Endodermal cell (in vitro differentiated cells): ENCODE data around the gene COL11A1. TPM values are rescaled to one million over a fixed set of nuclear protein-coding genes. Genes with fewer than 3 reads are reported as not detected.

ENCODE experiments used
- DNase-seq: peaks from one replicate; pipeline ENCODE4 v3.0.0-alpha.2; 2017
- H3K27ac ChIP-seq: 2 replicates; pipeline ENCODE4 v1.5.1; 2013; ENCODE audit warnings: mild to moderate bottlenecking, low read depth, low read length, moderate library complexity
- H3K27me3 ChIP-seq: 2 replicates; pipeline ENCODE4 v1.6.1; 2013; ENCODE audit warnings: mild to moderate bottlenecking, low read length, moderate library complexity; ENCODE audit not compliant: insufficient read depth, control insufficient read depth, poor library complexity, severe bottlenecking
- H3K36me3 ChIP-seq: 2 replicates; pipeline ENCODE4 v1.7.0; 2013; ENCODE audit warnings: mild to moderate bottlenecking, low read length, moderate library complexity; ENCODE audit not compliant: control insufficient read depth, insufficient read depth
- H3K4me1 ChIP-seq: one replicate; pipeline ENCODE4 v1.7.0; 2013; ENCODE audit warnings: low read length; ENCODE audit not compliant: control insufficient read depth, insufficient read depth
- H3K4me3 ChIP-seq: 2 replicates; pipeline ENCODE4 v1.5.1; 2013; ENCODE audit warnings: mild to moderate bottlenecking, low read length, moderate library complexity
- H3K9ac ChIP-seq: 2 replicates; pipeline ENCODE4 v1.6.1; 2013; ENCODE audit warnings: mild to moderate bottlenecking, low read length, moderate library complexity; ENCODE audit not compliant: poor library complexity, severe bottlenecking; ENCODE audit errors: extremely low read depth
- H3K9me3 ChIP-seq: 2 replicates; pipeline ENCODE4 v1.6.1; 2013; ENCODE audit warnings: mild to moderate bottlenecking, low read length, moderate library complexity; ENCODE audit not compliant: control insufficient read depth
- H3K27ac Mint-ChIP-seq: 2 replicates; pipeline ENCODE4 v1.8.0; 2020; ENCODE audit warnings: mixed read lengths
- H3K27me3 Mint-ChIP-seq: 2 replicates; pipeline ENCODE4 v1.8.0; 2021; ENCODE audit warnings: mild to moderate bottlenecking, mixed read lengths; ENCODE audit not compliant: insufficient read depth
- H3K36me3 Mint-ChIP-seq: 2 replicates; pipeline ENCODE4 v1.8.0; 2020; ENCODE audit warnings: low read depth, mixed read lengths
- H3K4me1 Mint-ChIP-seq: 2 replicates; pipeline ENCODE4 v1.8.0; 2020; ENCODE audit warnings: mixed read lengths
- H3K4me3 Mint-ChIP-seq: 2 replicates; pipeline ENCODE4 v1.8.0; 2020; ENCODE audit warnings: mild to moderate bottlenecking, moderate library complexity, mixed read lengths
- H3K9me3 Mint-ChIP-seq: 2 replicates; pipeline ENCODE4 v1.8.0; 2020; ENCODE audit warnings: mild to moderate bottlenecking, mixed read lengths
- WGBS, 2 experiments: methylation state at CpG; one replicate each; pipeline versions ENCODE4 v1.1.5 to v1.1.7; 2013; ENCODE audit warnings: missing lambda C conversion rate in 2 of 2, mixed read lengths in 1 of 2; ENCODE audit not compliant: insufficient coverage in 1 of 2, insufficient read length in 1 of 2; 5-methylcytosine and 5-hydroxymethylcytosine counted together
- total RNA-seq, 2 donors: library from RNA; stranded (reverse); fragmentation: NEBNext Ultra II Directional in 1 of 2; extraction: Animal tissue kit (Norgen Biotek cat#: 25700) in 1 of 2; gene quantifications; 2 replicates in 1 of 2; 3 replicates in 1 of 2; pipeline ENCODE4 v1.2.1, GENCODE V29; 2021
- TF ChIP-seq, protein P1 (sequence below): fragments of 200-600 bp; sonication (generic); conservative IDR thresholded peaks from 2 replicates; pipeline ENCODE4 v1.5.0; 2021; ENCODE audit warnings: antibody characterized with exemption, mild to moderate bottlenecking

COL11A1 gene
- total RNA-seq, 2 donors from 2014 or later, result 6.7 to 27.5 TPM

DNA sequence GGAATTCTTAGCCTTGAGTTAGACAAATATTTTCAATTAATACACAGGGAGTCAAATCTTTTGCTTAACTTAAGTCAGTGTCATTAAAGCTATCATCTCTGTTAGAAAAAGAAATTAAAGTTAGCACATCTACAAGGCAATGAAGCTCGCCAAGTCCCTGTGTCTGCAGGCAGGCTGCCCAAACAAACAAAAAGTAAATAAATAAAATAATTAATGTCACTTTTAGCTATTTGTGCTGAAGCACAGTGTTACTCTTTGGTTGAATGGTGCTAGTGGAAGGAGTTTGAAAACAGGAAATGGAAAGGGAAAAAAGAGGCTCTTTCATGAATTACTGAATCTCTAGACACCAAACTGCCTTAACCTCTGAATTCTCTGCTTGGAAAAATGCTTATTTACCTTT is 37.1 kb upstream of the COL11A1 start:
- 60% methylated on average over 1 of the region's 1 CpG; no CpG with 5 or more reads in 1 of the 2 experiments for WGBS, 2 experiments
- Mint-ChIP-seq H3K4me1 (peaks cover 2% of the 10 kb centered on the region), H3K27ac (no peak overlapping the region), H3K4me3 (no peak overlapping the region), H3K36me3 (no peaks in the 10 kb centered on the region), H3K27me3 (no peaks in the 10 kb centered on the region), H3K9me3 (no peaks in the 10 kb centered on the region)
- no peak overlapping the region for H3K9ac ChIP-seq
- H3K9me3 ChIP-seq, result no peaks in the 10 kb centered on the region
- no peaks in the 10 kb centered on the region for H3K27me3 ChIP-seq
- no peak overlapping the region for H3K27ac ChIP-seq
- TF ChIP-seq, protein P1, sequence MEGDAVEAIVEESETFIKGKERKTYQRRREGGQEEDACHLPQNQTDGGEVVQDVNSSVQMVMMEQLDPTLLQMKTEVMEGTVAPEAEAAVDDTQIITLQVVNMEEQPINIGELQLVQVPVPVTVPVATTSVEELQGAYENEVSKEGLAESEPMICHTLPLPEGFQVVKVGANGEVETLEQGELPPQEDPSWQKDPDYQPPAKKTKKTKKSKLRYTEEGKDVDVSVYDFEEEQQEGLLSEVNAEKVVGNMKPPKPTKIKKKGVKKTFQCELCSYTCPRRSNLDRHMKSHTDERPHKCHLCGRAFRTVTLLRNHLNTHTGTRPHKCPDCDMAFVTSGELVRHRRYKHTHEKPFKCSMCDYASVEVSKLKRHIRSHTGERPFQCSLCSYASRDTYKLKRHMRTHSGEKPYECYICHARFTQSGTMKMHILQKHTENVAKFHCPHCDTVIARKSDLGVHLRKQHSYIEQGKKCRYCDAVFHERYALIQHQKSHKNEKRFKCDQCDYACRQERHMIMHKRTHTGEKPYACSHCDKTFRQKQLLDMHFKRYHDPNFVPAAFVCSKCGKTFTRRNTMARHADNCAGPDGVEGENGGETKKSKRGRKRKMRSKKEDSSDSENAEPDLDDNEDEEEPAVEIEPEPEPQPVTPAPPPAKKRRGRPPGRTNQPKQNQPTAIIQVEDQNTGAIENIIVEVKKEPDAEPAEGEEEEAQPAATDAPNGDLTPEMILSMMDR, result no peak
- H3K4me1 ChIP-seq, result no peaks in the 10 kb centered on the region
- DNase-seq, result no peak
- no peaks in the 10 kb centered on the region for H3K36me3 ChIP-seq
- H3K4me3 ChIP-seq, result no peak overlapping the region

DNA sequence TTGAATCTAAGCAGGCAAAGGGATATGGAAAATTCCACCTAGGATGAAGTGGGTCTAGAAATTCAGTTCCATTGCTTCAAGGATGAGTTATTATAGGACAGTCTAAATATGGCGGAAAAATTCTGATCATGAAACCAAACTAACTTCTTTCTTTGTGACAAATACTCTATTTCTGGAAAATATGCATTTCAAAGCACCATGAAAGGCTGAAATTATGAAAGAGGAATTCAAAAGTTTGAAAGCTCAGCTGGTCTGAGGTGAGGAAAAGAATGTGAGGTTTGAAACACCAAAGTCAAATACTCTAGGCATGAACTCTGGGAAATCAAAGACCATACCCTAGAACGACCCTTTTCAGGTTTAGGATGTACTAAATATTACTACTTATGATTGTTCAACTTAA is 36.4 kb upstream of the COL11A1 start:
- Mint-ChIP-seq H3K4me1 (no peaks in the 10 kb centered on the region), H3K36me3 (no peaks in the 10 kb centered on the region), H3K9me3 (no peaks in the 10 kb centered on the region), H3K27me3 (no peaks in the 10 kb centered on the region), H3K4me3 (no peak overlapping the region), H3K27ac (no peak overlapping the region)
- DNase-seq, result no peak
- H3K9me3 ChIP-seq, result no peaks in the 10 kb centered on the region
- no peaks in the 10 kb centered on the region for H3K36me3 ChIP-seq
- WGBS, 2 experiments, result 90 to 100% methylated on average over 1 of the region's 2 CpGs
- H3K9ac ChIP-seq, result no peak overlapping the region
- H3K27me3 ChIP-seq, result no peaks in the 10 kb centered on the region
- H3K4me1 ChIP-seq, result no peaks in the 10 kb centered on the region
- TF ChIP-seq, protein P1, result no peak
- H3K27ac ChIP-seq, result no peak overlapping the region
- H3K4me3 ChIP-seq, result no peak overlapping the region

DNA sequence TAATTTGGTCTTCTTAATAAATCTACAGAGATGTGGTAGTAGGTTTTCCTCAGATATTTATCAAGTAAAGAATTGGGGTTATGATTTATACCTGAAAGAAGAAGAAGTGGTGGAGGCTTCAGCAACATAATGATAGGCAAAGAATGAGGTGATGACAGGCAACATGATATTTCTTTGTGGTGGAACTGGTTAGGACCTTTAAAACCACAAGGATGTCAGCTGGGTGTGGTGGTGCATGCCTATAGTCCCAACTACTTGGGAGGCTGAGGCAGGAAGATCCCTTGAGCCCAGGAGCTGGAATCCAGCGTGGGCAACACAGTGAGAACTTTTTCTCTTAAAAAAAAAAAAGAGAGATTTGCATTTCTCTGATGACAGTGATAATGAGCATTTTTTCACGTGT is 34.1 kb upstream of the COL11A1 start:
- TF ChIP-seq, protein P1, result no peak
- Histone ChIP-seq H3K9ac (no peak overlapping the region), H3K4me1 (peaks cover 3% of the 10 kb centered on the region), H3K27ac (no peak overlapping the region), H3K4me3 (no peak overlapping the region), H3K27me3 (no peaks in the 10 kb centered on the region), H3K9me3 (no peaks in the 10 kb centered on the region), H3K36me3 (no peaks in the 10 kb centered on the region)
- Mint-ChIP-seq H3K36me3 (no peaks in the 10 kb centered on the region), H3K4me1 (peaks cover 5% of the 10 kb centered on the region), H3K27ac (no peak overlapping the region), H3K4me3 (no peak overlapping the region), H3K9me3 (no peaks in the 10 kb centered on the region), H3K27me3 (no peaks in the 10 kb centered on the region)
- no peak for DNase-seq
- 80 to 90% methylated on average over 1 to 2 of the region's 2 CpGs for WGBS, 2 experiments
